OCI-LY1 (cell line): ENCODE data around the gene LDLRAD4.

Source experiments
- EZH2 ChIP-seq: fragments of 200-600 bp; sonication (generic), shearing (Covaris generic); IDR thresholded peaks from 2 replicates; pipeline ENCODE4 v1.8.0; 2017; ENCODE audit warnings: borderline replicate concordance, mixed run types, mild to moderate bottlenecking, antibody characterized with exemption, low read length, moderate library complexity, mixed read lengths
- TF ChIP-seq, protein P1 (sequence below): fragments of 200-600 bp; sonication (generic), shearing (Covaris generic); IDR thresholded peaks from 2 replicates; pipeline ENCODE4 v1.5.1; 2017; ENCODE audit warnings: mild to moderate bottlenecking, antibody characterized with exemption, low read length, moderate library complexity, mixed read lengths

DNA sequence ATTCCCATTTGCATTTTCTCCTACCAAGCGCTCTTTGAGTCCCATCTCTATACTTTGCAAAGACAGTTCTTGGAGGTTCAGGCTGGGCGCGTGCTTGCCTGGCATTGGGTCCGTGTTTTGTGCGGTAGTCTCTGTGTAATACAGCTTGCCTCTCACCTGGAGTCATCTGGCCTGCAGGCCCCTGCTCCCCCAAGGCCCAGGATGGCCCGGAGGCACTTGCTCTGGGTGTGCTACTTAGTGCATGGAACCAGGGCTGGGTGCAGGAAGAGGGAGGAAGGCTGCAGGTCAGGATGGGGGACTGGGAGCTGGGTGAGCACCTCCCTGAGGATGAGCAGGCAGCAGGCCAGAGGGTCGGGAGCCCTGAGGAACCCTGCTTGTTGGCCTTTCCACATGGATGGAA is 220.9 kb downstream of the LDLRAD4 start:
- TF ChIP-seq, protein P1, sequence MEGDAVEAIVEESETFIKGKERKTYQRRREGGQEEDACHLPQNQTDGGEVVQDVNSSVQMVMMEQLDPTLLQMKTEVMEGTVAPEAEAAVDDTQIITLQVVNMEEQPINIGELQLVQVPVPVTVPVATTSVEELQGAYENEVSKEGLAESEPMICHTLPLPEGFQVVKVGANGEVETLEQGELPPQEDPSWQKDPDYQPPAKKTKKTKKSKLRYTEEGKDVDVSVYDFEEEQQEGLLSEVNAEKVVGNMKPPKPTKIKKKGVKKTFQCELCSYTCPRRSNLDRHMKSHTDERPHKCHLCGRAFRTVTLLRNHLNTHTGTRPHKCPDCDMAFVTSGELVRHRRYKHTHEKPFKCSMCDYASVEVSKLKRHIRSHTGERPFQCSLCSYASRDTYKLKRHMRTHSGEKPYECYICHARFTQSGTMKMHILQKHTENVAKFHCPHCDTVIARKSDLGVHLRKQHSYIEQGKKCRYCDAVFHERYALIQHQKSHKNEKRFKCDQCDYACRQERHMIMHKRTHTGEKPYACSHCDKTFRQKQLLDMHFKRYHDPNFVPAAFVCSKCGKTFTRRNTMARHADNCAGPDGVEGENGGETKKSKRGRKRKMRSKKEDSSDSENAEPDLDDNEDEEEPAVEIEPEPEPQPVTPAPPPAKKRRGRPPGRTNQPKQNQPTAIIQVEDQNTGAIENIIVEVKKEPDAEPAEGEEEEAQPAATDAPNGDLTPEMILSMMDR, result no peak
- no peak for TF ChIP-seq EZH2
